Measurements from ENCODE around the gene DCUN1D3.
"Not testable (repeated sequence)": the region's sequence is repeated elsewhere in the genome, so short reads cannot be mapped to it uniquely, and the experiment has no call there.

The DCUN1D3 gene

GRCh38 chr16:20937736-20938135 lies 37.6 kb upstream of the DCUN1D3 start:
- Histone ChIP-seq H3K27me3 (ENCODE audit: control insufficient read depth, insufficient read depth, low read length) (no peaks in the 10 kb centered on the region), H3K36me3 (ENCODE audit: control insufficient read depth, low read depth, low read length) (no peaks in the 10 kb centered on the region), H3K4me3 (ENCODE audit: low read length) (no peak overlapping the region), H3K4me1 (ENCODE audit: control insufficient read depth, low read depth, low read length) (no peaks in the 10 kb centered on the region), H3K27ac (ENCODE audit: low read length) (no peak overlapping the region), H3K9ac (ENCODE audit: low read length) (no peak overlapping the region), H3K9me3 (ENCODE audit: control insufficient read depth, low read depth, low read length) (no peaks in the 10 kb centered on the region)

GRCh38 chr16:20933589-20933988 lies 33.4 kb upstream of the DCUN1D3 start:
- Histone ChIP-seq H3K27ac (ENCODE audit: low read length) (no peak overlapping the region), H3K27me3 (ENCODE audit: control insufficient read depth, insufficient read depth, low read length) (no peaks in the 10 kb centered on the region), H3K9ac (ENCODE audit: low read length) (no peak overlapping the region), H3K9me3 (ENCODE audit: control insufficient read depth, low read depth, low read length) (no peaks in the 10 kb centered on the region), H3K4me3 (ENCODE audit: low read length) (no peak overlapping the region), H3K4me1 (ENCODE audit: control insufficient read depth, low read depth, low read length) (no peaks in the 10 kb centered on the region), H3K36me3 (ENCODE audit: control insufficient read depth, low read depth, low read length) (no peaks in the 10 kb centered on the region)

- Histone ChIP-seq H3K4me3 (ENCODE audit: low read length) (no peak overlapping the region), H3K36me3 (ENCODE audit: control insufficient read depth, low read depth, low read length) (no peaks in the 10 kb centered on the region), H3K27ac (ENCODE audit: low read length) (no peak overlapping the region), H3K9ac (ENCODE audit: low read length) (no peak overlapping the region), H3K4me1 (ENCODE audit: control insufficient read depth, low read depth, low read length) (no peaks in the 10 kb centered on the region), H3K27me3 (ENCODE audit: control insufficient read depth, insufficient read depth, low read length) (no peaks in the 10 kb centered on the region), H3K9me3 (ENCODE audit: control insufficient read depth, low read depth, low read length) (no peaks in the 10 kb centered on the region)
Observed at GRCh38 chr16:20931066-20931600, 31.0 kb upstream of the DCUN1D3 start.

DNA sequence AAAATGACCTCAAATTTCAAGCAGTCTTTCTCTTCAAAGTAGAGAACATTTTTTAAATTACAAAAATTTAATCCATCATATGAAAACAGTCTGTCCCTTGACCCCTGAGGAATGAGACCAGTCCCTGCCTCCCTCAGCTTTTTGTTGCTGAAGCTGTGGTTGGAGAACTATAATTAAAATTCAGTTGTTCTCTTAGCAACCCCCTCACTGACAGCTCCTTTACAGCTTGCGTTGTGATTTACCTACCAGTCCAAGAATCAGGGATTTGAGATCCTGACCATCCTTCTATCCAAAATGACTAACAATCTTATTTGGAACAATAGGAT lies 30.2 kb upstream of the DCUN1D3 start:
- Histone ChIP-seq H3K9ac (ENCODE audit: low read length) (no peak overlapping the region), H3K4me1 (ENCODE audit: control insufficient read depth, low read depth, low read length) (no peaks in the 10 kb centered on the region), H3K27ac (ENCODE audit: low read length) (no peak overlapping the region), H3K4me3 (ENCODE audit: low read length) (no peak overlapping the region), H3K36me3 (ENCODE audit: control insufficient read depth, low read depth, low read length) (no peaks in the 10 kb centered on the region), H3K9me3 (ENCODE audit: control insufficient read depth, low read depth, low read length) (no peaks in the 10 kb centered on the region), H3K27me3 (ENCODE audit: control insufficient read depth, insufficient read depth, low read length) (no peaks in the 10 kb centered on the region)

GRCh38 chr16:20929676-20930364 lies 29.7 kb upstream of the DCUN1D3 start:
- not testable (repeated sequence) for H3K4me3 ChIP-seq (ENCODE audit: low read length); H3K27me3 ChIP-seq (ENCODE audit: control insufficient read depth, insufficient read depth, low read length)

GRCh38 chr16:20928774-20929411 lies 28.7 kb upstream of the DCUN1D3 start:
- no peak overlapping the region for H3K27ac ChIP-seq (ENCODE audit: low read length)
- no peaks in the 10 kb centered on the region for H3K36me3 ChIP-seq (ENCODE audit: control insufficient read depth, low read depth, low read length)
- H3K4me3 ChIP-seq (ENCODE audit: low read length) = no peak overlapping the region
- no peaks in the 10 kb centered on the region for H3K9me3 ChIP-seq (ENCODE audit: control insufficient read depth, low read depth, low read length)
- H3K4me1 ChIP-seq (ENCODE audit: control insufficient read depth, low read depth, low read length) = no peaks in the 10 kb centered on the region
- no peaks in the 10 kb centered on the region for H3K27me3 ChIP-seq (ENCODE audit: control insufficient read depth, insufficient read depth, low read length)
- no peak overlapping the region for H3K9ac ChIP-seq (ENCODE audit: low read length)

More at GRCh38 chr16:20929676-20930364, 29.7 kb upstream of the DCUN1D3 start:
- not testable (repeated sequence) for H3K9me3 ChIP-seq (ENCODE audit: control insufficient read depth, low read depth, low read length); H3K9ac ChIP-seq (ENCODE audit: low read length); H3K4me1 ChIP-seq (ENCODE audit: control insufficient read depth, low read depth, low read length); H3K27ac ChIP-seq (ENCODE audit: low read length); H3K36me3 ChIP-seq (ENCODE audit: control insufficient read depth, low read depth, low read length)

DNA sequence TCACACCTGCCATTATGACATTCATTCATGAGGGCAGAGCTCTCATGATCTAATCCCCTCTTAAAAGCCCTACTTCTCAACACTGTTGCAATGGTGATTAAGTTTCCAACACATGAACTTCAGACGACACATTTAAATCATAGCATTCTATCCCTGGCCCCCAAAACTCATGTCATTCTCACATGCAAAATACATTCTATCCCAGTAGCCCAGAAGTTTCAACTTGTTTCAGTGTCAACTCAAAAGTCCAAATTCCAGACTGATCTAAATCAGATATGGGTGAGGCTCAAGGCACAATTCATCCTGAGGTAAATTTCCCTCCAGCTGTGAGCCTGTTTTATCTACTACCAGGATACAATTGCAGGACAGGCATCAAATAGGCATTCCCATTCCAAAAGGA lies 25.6 kb upstream of the DCUN1D3 start:
- H3K4me1 ChIP-seq (ENCODE audit: control insufficient read depth, low read depth, low read length) = no peaks in the 10 kb centered on the region
- no peak overlapping the region for H3K4me3 ChIP-seq (ENCODE audit: low read length)
- H3K36me3 ChIP-seq (ENCODE audit: control insufficient read depth, low read depth, low read length) = no peaks in the 10 kb centered on the region
- H3K27me3 ChIP-seq (ENCODE audit: control insufficient read depth, insufficient read depth, low read length) = no peaks in the 10 kb centered on the region
- H3K9ac ChIP-seq (ENCODE audit: low read length) = no peak overlapping the region
- no peaks in the 10 kb centered on the region for H3K9me3 ChIP-seq (ENCODE audit: control insufficient read depth, low read depth, low read length)
- H3K27ac ChIP-seq (ENCODE audit: low read length) = no peak overlapping the region

DNA sequence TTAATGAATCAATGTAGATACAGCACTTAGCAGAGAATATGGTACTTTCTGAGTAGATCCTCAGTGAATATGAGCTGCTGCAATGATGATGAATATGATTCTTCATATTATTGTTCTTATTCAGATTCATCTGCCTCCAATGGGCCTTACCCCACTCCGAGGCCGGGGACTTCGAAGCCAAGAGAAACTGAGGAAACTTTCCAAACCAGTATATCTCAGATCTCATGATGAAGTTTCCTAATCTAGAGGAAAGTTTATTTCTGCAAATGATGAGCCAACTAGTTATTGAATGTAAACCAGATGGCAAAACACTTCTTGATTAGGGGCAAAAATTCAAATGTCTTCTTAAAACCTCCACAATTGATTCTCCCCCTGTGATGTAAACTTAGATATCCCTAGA lies 23.7 kb upstream of the DCUN1D3 start:
- no peak overlapping the region for H3K4me3 ChIP-seq (ENCODE audit: low read length)
- H3K4me1 ChIP-seq (ENCODE audit: control insufficient read depth, low read depth, low read length) = peaks cover 6% of the 10 kb centered on the region
- no peaks in the 10 kb centered on the region for H3K36me3 ChIP-seq (ENCODE audit: control insufficient read depth, low read depth, low read length)

GRCh38 chr16:20920799-20921198 lies 20.6 kb upstream of the DCUN1D3 start:
- no peaks in the 10 kb centered on the region for H3K36me3 ChIP-seq (ENCODE audit: control insufficient read depth, low read depth, low read length)
- no peak overlapping the region for H3K27ac ChIP-seq (ENCODE audit: low read length)
- no peak overlapping the region for H3K9ac ChIP-seq (ENCODE audit: low read length)
- peaks cover 10% of the 10 kb centered on the region for H3K4me1 ChIP-seq (ENCODE audit: control insufficient read depth, low read depth, low read length)
- H3K9me3 ChIP-seq (ENCODE audit: control insufficient read depth, low read depth, low read length) = no peaks in the 10 kb centered on the region
- no peak overlapping the region for H3K4me3 ChIP-seq (ENCODE audit: low read length)
- no peaks in the 10 kb centered on the region for H3K27me3 ChIP-seq (ENCODE audit: control insufficient read depth, insufficient read depth, low read length)

More for the DNA sequence above, 23.7 kb upstream of the DCUN1D3 start:
- no peaks in the 10 kb centered on the region for H3K9me3 ChIP-seq (ENCODE audit: control insufficient read depth, low read depth, low read length)
- H3K27ac ChIP-seq (ENCODE audit: low read length) = no peak overlapping the region
- H3K27me3 ChIP-seq (ENCODE audit: control insufficient read depth, insufficient read depth, low read length) = no peaks in the 10 kb centered on the region
- no peak overlapping the region for H3K9ac ChIP-seq (ENCODE audit: low read length)

DNA sequence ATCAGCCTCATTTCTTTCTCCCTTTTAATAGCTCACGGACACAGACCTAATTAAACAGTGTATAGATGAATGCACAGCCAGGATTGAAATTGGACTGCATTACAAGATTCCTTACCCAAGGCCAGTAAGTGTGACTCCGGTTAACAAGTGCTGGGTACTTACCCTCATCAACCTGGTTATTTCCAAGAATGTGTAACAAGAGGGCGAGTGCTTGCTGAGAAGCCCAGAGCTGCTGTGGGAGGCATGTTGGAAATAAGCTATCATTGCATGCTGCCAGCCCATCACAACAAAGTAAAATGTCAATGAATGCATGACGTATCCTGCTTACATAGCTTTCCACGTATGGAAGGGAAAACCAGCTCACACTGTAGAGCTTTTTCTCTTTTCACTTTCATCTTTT lies 19.9 kb upstream of the DCUN1D3 start:
- Histone ChIP-seq H3K9ac (ENCODE audit: low read length) (no peak overlapping the region), H3K36me3 (ENCODE audit: control insufficient read depth, low read depth, low read length) (no peaks in the 10 kb centered on the region), H3K4me3 (ENCODE audit: low read length) (no peak overlapping the region), H3K9me3 (ENCODE audit: control insufficient read depth, low read depth, low read length) (no peaks in the 10 kb centered on the region), H3K27ac (ENCODE audit: low read length) (no peak overlapping the region), H3K27me3 (ENCODE audit: control insufficient read depth, insufficient read depth, low read length) (no peaks in the 10 kb centered on the region), H3K4me1 (ENCODE audit: control insufficient read depth, low read depth, low read length) (peaks cover 10% of the 10 kb centered on the region)

GRCh38 chr16:20918486-20919239 lies 18.5 kb upstream of the DCUN1D3 start:
- Histone ChIP-seq H3K4me1 (ENCODE audit: control insufficient read depth, low read depth, low read length) (peaks cover 10% of the 10 kb centered on the region), H3K9ac (ENCODE audit: low read length) (no peak overlapping the region), H3K27me3 (ENCODE audit: control insufficient read depth, insufficient read depth, low read length) (no peaks in the 10 kb centered on the region), H3K4me3 (ENCODE audit: low read length) (no peak overlapping the region), H3K27ac (ENCODE audit: low read length) (no peak overlapping the region), H3K9me3 (ENCODE audit: control insufficient read depth, low read depth, low read length) (no peaks in the 10 kb centered on the region), H3K36me3 (ENCODE audit: control insufficient read depth, low read depth, low read length) (no peaks in the 10 kb centered on the region)
